Skeletal muscle satellite cell (primary cell): ENCODE results near the gene CLP1. TPM values are rescaled to one million over a fixed set of nuclear protein-coding genes. Genes with fewer than 3 reads are reported as not detected.

Experiments used
- H3K27me3 ChIP-seq: 2 replicates; pipeline ENCODE4 v1.7.0; 2013; ENCODE audit warnings: low read length; ENCODE audit not compliant: control insufficient read depth, insufficient read depth
- H3K36me3 ChIP-seq: 2 replicates; pipeline ENCODE4 v1.7.0; 2013; ENCODE audit warnings: mild to moderate bottlenecking, control low read depth, low read length; ENCODE audit not compliant: insufficient read depth
- H3K4me1 ChIP-seq: 2 replicates; pipeline ENCODE4 v1.7.0; 2013; ENCODE audit warnings: low read length; ENCODE audit not compliant: control insufficient read depth, insufficient read depth
- H3K4me2 ChIP-seq: 2 replicates; pipeline ENCODE4 v1.7.0; 2013; ENCODE audit warnings: mild to moderate bottlenecking, low read length
- H3K4me3 ChIP-seq: 2 replicates; pipeline ENCODE4 v1.7.0; 2013; ENCODE audit warnings: low read length
- H3K9ac ChIP-seq: 2 replicates; pipeline ENCODE4 v1.7.0; 2013; ENCODE audit warnings: mild to moderate bottlenecking, low read depth, low read length, moderate library complexity
- H3K9me3 ChIP-seq: replicated peaks from 2 replicates; pipeline ENCODE4 v1.7.0; 2013; ENCODE audit warnings: mild to moderate bottlenecking, control low read depth, low read length
- total RNA-seq: library from RNA; depleted of rRNA; stranded (reverse); fragments of >200 nt; gene quantifications from 2 replicates; pipeline ENCODE4 v1.2.3, GENCODE V29; 2012; rRNA removed

The CLP1 gene
- total RNA-seq: 13.2 and 13.3 TPM in 2 replicates

GRCh38 chr11:57657194-57658022, at the start of gene CLP1:
TSS of gene CLP1 (plus strand) at chr11:57657762. CDS start at chr11:57659477, 1,715 bp downstream.
- peak within 1 kb of the TSS; percentile 87 for H3K4me3 ChIP-seq
- no peaks in the 10 kb centered on the region for H3K9me3 ChIP-seq
- H3K27me3 ChIP-seq: no peaks in the 10 kb centered on the region
- peak within 1 kb of the TSS; percentile 84 for H3K4me2 ChIP-seq
- peaks cover 10% of the 10 kb centered on the region for H3K4me1 ChIP-seq
- H3K36me3 ChIP-seq: peaks cover 22% of the 10 kb centered on the region
- H3K9ac ChIP-seq: peak within 1 kb of the TSS; percentile 90

- H3K9ac ChIP-seq: no peak overlapping the region
- H3K4me3 ChIP-seq: no peak overlapping the region
- no peaks in the 10 kb centered on the region for H3K4me1 ChIP-seq
- H3K9me3 ChIP-seq: no peaks in the 10 kb centered on the region
- H3K4me2 ChIP-seq: no peak overlapping the region
- H3K36me3 ChIP-seq: no peaks in the 10 kb centered on the region
- H3K27me3 ChIP-seq: peaks cover 55% of the 10 kb centered on the region
These were observed 47.4 kb upstream of the CLP1 start for GRCh38 chr11:57610170-57610569.

- Histone ChIP-seq H3K4me3 (no peak overlapping the region), H3K36me3 (no peaks in the 10 kb centered on the region), H3K9me3 (no peaks in the 10 kb centered on the region)
These were observed 43.3 kb upstream of the CLP1 start for GRCh38 chr11:57614234-57614772.

GRCh38 chr11:57615308-57615707, 42.3 kb upstream of the CLP1 start:
- Histone ChIP-seq H3K36me3 (no peaks in the 10 kb centered on the region), H3K9me3 (no peaks in the 10 kb centered on the region), H3K4me2 (no peak overlapping the region), H3K9ac (no peak overlapping the region), H3K4me3 (no peak overlapping the region), H3K27me3 (peaks cover 34% of the 10 kb centered on the region), H3K4me1 (no peaks in the 10 kb centered on the region)

More at GRCh38 chr11:57614234-57614772, 43.3 kb upstream of the CLP1 start:
- Histone ChIP-seq H3K4me1 (no peaks in the 10 kb centered on the region), H3K4me2 (no peak overlapping the region), H3K9ac (no peak overlapping the region), H3K27me3 (peaks cover 34% of the 10 kb centered on the region)

GRCh38 chr11:57616595-57616994, 41.0 kb upstream of the CLP1 start:
- Histone ChIP-seq H3K9ac (no peak overlapping the region), H3K27me3 (peaks cover 25% of the 10 kb centered on the region), H3K36me3 (no peaks in the 10 kb centered on the region), H3K4me2 (no peak overlapping the region), H3K4me3 (no peak overlapping the region), H3K9me3 (no peaks in the 10 kb centered on the region), H3K4me1 (no peaks in the 10 kb centered on the region)

GRCh38 chr11:57618438-57618837, 39.1 kb upstream of the CLP1 start:
- no peaks in the 10 kb centered on the region for H3K4me1 ChIP-seq
- no peak overlapping the region for H3K9ac ChIP-seq
- H3K4me3 ChIP-seq: no peak overlapping the region
- peaks cover 28% of the 10 kb centered on the region for H3K27me3 ChIP-seq
- H3K9me3 ChIP-seq: no peaks in the 10 kb centered on the region
- no peak overlapping the region for H3K4me2 ChIP-seq
- no peaks in the 10 kb centered on the region for H3K36me3 ChIP-seq

GRCh38 chr11:57619331-57619730, 38.2 kb upstream of the CLP1 start:
- no peaks in the 10 kb centered on the region for H3K9me3 ChIP-seq
- peaks cover 20% of the 10 kb centered on the region for H3K27me3 ChIP-seq
- no peaks in the 10 kb centered on the region for H3K4me1 ChIP-seq
- no peak overlapping the region for H3K4me2 ChIP-seq
- no peaks in the 10 kb centered on the region for H3K36me3 ChIP-seq
- no peak overlapping the region for H3K9ac ChIP-seq
- H3K4me3 ChIP-seq: no peak overlapping the region

- H3K36me3 ChIP-seq: no peaks in the 10 kb centered on the region
- peaks cover 13% of the 10 kb centered on the region for H3K27me3 ChIP-seq
- H3K9me3 ChIP-seq: no peaks in the 10 kb centered on the region
- H3K4me3 ChIP-seq: no peak overlapping the region
- no peak overlapping the region for H3K9ac ChIP-seq
- no peak overlapping the region for H3K4me2 ChIP-seq
- H3K4me1 ChIP-seq: no peaks in the 10 kb centered on the region
These were observed 37.1 kb upstream of the CLP1 start for GRCh38 chr11:57620467-57620866.

GRCh38 chr11:57622263-57622662, 35.3 kb upstream of the CLP1 start:
- H3K9ac ChIP-seq: no peak overlapping the region
- no peaks in the 10 kb centered on the region for H3K9me3 ChIP-seq
- no peaks in the 10 kb centered on the region for H3K4me1 ChIP-seq
- no peaks in the 10 kb centered on the region for H3K36me3 ChIP-seq
- peaks cover 7% of the 10 kb centered on the region for H3K27me3 ChIP-seq
- H3K4me2 ChIP-seq: no peak overlapping the region
- no peak overlapping the region for H3K4me3 ChIP-seq

GRCh38 chr11:57624864-57625263, 32.7 kb upstream of the CLP1 start:
- Histone ChIP-seq H3K4me3 (no peak overlapping the region), H3K4me2 (no peak overlapping the region), H3K9me3 (no peaks in the 10 kb centered on the region), H3K4me1 (no peaks in the 10 kb centered on the region), H3K9ac (no peak overlapping the region), H3K27me3 (peaks cover 15% of the 10 kb centered on the region), H3K36me3 (no peaks in the 10 kb centered on the region)

GRCh38 chr11:57626895-57627294, 30.7 kb upstream of the CLP1 start:
- Histone ChIP-seq H3K9me3 (no peaks in the 10 kb centered on the region), H3K27me3 (peaks cover 29% of the 10 kb centered on the region), H3K9ac (no peak overlapping the region), H3K4me2 (no peak overlapping the region), H3K4me1 (no peaks in the 10 kb centered on the region), H3K36me3 (no peaks in the 10 kb centered on the region), H3K4me3 (no peak overlapping the region)

GRCh38 chr11:57630171-57630570, 27.4 kb upstream of the CLP1 start:
- Histone ChIP-seq H3K27me3 (peaks cover 49% of the 10 kb centered on the region), H3K9me3 (no peaks in the 10 kb centered on the region), H3K9ac (no peak overlapping the region)

More at GRCh38 chr11:57630171-57630570, 27.4 kb upstream of the CLP1 start:
- no peaks in the 10 kb centered on the region for H3K36me3 ChIP-seq
- no peak overlapping the region for H3K4me3 ChIP-seq
- H3K4me2 ChIP-seq: no peak overlapping the region
- H3K4me1 ChIP-seq: no peaks in the 10 kb centered on the region
